GM12875 (cell line): ENCODE results near the gene KCNT1.

Source experiments
- H3K4me3 ChIP-seq: one replicate; pipeline ENCODE4 v1.5.1; 2011; ENCODE audit warnings: low read depth, low read length, control low read depth
- TF ChIP-seq, protein P1 (sequence below): IDR thresholded peaks from 2 replicates; pipeline ENCODE4 v1.5.1; 2011; ENCODE audit warnings: low read depth, mild to moderate bottlenecking, control low read depth, inconsistent platforms, low read length, moderate library complexity, borderline replicate concordance; ENCODE audit not compliant: insufficient read depth

KCNT1 gene

GRCh38 chr9:135701959-135702721 lies at the start of gene KCNT1:
TSS of gene KCNT1 (plus strand) at chr9:135702185. CDS start at chr9:135702259, 74 bp downstream.
- no peak within 1 kb of the TSS for H3K4me3 ChIP-seq
- TF ChIP-seq, protein P1, sequence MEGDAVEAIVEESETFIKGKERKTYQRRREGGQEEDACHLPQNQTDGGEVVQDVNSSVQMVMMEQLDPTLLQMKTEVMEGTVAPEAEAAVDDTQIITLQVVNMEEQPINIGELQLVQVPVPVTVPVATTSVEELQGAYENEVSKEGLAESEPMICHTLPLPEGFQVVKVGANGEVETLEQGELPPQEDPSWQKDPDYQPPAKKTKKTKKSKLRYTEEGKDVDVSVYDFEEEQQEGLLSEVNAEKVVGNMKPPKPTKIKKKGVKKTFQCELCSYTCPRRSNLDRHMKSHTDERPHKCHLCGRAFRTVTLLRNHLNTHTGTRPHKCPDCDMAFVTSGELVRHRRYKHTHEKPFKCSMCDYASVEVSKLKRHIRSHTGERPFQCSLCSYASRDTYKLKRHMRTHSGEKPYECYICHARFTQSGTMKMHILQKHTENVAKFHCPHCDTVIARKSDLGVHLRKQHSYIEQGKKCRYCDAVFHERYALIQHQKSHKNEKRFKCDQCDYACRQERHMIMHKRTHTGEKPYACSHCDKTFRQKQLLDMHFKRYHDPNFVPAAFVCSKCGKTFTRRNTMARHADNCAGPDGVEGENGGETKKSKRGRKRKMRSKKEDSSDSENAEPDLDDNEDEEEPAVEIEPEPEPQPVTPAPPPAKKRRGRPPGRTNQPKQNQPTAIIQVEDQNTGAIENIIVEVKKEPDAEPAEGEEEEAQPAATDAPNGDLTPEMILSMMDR, result peak; percentile 92

DNA sequence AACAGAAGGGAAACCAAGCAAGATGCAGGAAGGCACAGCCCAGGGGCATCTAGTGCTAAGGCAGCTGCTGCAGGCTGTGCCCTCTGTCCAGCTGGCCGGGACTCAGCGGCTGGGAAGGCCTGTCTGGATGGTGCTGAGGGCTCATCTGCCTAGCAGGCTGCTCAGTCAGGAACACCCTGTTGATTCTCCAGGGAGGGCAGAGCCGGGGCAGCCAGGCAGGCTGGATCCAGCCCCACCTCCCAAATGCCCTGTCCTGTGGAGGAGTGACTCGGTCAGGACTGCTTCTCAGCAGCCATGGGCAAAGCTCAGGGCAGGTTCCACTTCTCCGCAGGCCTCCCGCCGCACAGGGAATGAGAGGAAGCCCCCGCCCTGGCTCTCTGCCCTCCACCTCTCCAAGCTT lies 46.7 kb upstream of the KCNT1 start:
- TF ChIP-seq, protein P1, result no peak
- H3K4me3 ChIP-seq, result no peak overlapping the region

DNA sequence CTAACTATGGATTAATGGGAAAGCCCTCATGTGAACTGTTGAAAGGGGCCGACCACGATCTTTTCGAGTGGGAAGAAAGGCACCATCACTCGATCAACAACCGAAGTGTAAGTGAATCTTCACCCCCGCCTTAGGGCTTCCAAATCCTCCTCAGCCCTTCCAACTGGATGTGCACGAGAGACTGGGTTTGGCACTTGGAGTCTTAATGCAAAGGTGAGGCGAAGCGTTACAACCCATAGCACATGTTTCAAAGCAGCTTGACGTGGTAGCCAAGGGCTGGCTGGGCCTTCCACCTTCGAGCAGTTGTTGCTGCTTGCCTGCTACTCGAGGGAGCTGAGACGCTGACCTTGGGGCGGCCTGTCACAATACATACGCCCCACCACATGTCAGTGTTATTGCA lies 44.6 kb upstream of the KCNT1 start:
- TF ChIP-seq, protein P1, result no peak
- no peak overlapping the region for H3K4me3 ChIP-seq

- no peak overlapping the region for H3K4me3 ChIP-seq
- TF ChIP-seq, protein P1, result no peak
These were observed 42.7 kb upstream of the KCNT1 start for GRCh38 chr9:135659252-135659651.

DNA sequence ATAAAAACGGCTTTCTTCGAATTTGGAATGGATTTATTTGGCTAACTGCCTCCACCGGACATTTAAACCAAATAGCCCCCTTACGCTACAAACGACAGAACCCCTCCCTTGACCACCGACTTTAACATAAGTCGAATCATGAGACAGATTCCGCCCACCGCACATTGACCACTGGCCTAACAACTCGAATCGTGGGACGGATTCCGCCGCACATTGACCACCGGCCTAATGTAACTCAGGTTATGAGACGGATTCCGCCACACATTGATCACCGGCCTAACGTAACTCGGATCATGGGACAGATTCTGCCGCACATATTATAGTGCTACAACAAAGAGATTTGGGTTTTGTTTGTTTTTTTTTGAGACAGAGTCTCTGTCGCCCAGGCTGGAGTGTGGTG lies 41.6 kb upstream of the KCNT1 start:
- TF ChIP-seq, protein P1, result no peak
- H3K4me3 ChIP-seq, result no peak overlapping the region

- TF ChIP-seq, protein P1, result no peak
- H3K4me3 ChIP-seq, result no peak overlapping the region
These were observed 40.0 kb upstream of the KCNT1 start for GRCh38 chr9:135661816-135662560.
